ENCODE measurements around the gene SPATA13.

SPATA13 gene

GRCh38 chr13:24138911-24139310 lies 21.6 kb upstream of the SPATA13 start:
- H3K4me3 ChIP-seq (replicated peaks; ENCODE audit: low read depth, low read length) = no peak overlapping the region
- TF ChIP-seq, protein P1, sequence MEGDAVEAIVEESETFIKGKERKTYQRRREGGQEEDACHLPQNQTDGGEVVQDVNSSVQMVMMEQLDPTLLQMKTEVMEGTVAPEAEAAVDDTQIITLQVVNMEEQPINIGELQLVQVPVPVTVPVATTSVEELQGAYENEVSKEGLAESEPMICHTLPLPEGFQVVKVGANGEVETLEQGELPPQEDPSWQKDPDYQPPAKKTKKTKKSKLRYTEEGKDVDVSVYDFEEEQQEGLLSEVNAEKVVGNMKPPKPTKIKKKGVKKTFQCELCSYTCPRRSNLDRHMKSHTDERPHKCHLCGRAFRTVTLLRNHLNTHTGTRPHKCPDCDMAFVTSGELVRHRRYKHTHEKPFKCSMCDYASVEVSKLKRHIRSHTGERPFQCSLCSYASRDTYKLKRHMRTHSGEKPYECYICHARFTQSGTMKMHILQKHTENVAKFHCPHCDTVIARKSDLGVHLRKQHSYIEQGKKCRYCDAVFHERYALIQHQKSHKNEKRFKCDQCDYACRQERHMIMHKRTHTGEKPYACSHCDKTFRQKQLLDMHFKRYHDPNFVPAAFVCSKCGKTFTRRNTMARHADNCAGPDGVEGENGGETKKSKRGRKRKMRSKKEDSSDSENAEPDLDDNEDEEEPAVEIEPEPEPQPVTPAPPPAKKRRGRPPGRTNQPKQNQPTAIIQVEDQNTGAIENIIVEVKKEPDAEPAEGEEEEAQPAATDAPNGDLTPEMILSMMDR (IDR thresholded peaks at IDR 0.05; ENCODE audit: low read length, missing control alignments) = no peak
- no peak for DNase-seq (ENCODE audit: low read depth)

GRCh38 chr13:24141333-24141910 lies 19.1 kb upstream of the SPATA13 start:
- H3K4me3 ChIP-seq (replicated peaks; ENCODE audit: low read depth, low read length) = no peak overlapping the region
- TF ChIP-seq, protein P1 (IDR thresholded peaks at IDR 0.05; ENCODE audit: low read length, missing control alignments) = no peak
- no peak for DNase-seq (ENCODE audit: low read depth)

GRCh38 chr13:24142453-24142852 lies 18.1 kb upstream of the SPATA13 start:
- TF ChIP-seq, protein P1 (IDR thresholded peaks at IDR 0.05; ENCODE audit: low read length, missing control alignments) = no peak
- no peak overlapping the region for H3K4me3 ChIP-seq (replicated peaks; ENCODE audit: low read depth, low read length)
- DNase-seq (ENCODE audit: low read depth) = no peak

DNA sequence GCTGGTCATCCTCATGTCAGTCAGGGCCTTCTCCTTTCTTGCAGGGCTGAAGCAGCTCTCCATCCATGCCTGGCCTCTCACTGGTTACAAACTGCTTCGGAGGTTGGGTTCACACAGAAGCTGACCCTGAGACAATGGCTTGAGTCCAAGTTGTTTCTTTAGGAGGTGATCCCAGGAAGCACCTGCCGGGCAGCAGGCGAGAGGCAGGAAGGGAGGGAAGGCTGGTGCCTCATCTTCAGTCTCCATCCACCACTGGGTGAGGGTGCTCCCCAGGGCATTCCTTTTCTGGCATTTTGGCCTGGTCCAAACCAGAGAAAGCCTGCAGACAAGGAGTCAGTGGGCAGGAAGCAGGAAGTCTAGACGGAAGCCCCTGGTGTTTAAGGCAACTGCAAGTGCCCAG lies 17.6 kb upstream of the SPATA13 start:
- DNase-seq (ENCODE audit: low read depth) = no peak
- TF ChIP-seq, protein P1 (IDR thresholded peaks at IDR 0.05; ENCODE audit: low read length, missing control alignments) = no peak

DNA sequence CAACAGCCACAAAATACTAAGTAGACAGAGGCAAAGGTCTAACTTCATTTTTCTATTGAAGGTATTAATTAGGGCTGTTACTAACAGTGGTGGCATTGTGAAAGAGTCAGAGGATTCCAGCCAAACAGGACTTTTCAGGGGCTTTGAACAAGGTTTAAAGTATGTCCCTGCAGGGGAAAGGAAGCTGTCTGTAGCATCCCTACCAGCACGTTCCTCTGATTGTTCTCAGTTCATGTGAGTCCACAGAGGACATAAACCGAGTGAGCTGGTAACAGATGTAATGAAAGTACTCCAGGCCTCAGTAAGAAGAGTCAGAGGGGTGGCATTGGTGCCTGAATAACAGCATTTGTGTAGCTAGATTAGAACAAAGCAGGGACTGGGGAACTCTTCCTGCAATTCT lies 15.3 kb upstream of the SPATA13 start:
- DNase-seq (ENCODE audit: low read depth) = no peak
- no peak overlapping the region for H3K4me3 ChIP-seq (replicated peaks; ENCODE audit: low read depth, low read length)
- TF ChIP-seq, protein P1 (IDR thresholded peaks at IDR 0.05; ENCODE audit: low read length, missing control alignments) = no peak

More for the DNA sequence above, 17.6 kb upstream of the SPATA13 start:
- no peak overlapping the region for H3K4me3 ChIP-seq (replicated peaks; ENCODE audit: low read depth, low read length)

- no peak for DNase-seq (ENCODE audit: low read depth)
- no peak overlapping the region for H3K4me3 ChIP-seq (replicated peaks; ENCODE audit: low read depth, low read length)
- TF ChIP-seq, protein P1 (IDR thresholded peaks at IDR 0.05; ENCODE audit: low read length, missing control alignments) = no peak
Observed at GRCh38 chr13:24145674-24146073, 14.8 kb upstream of the SPATA13 start.

GRCh38 chr13:24146961-24147569 lies 13.5 kb upstream of the SPATA13 start:
- no peak overlapping the region for H3K4me3 ChIP-seq (replicated peaks; ENCODE audit: low read depth, low read length)
- no peak for DNase-seq (ENCODE audit: low read depth)
- TF ChIP-seq, protein P1 (IDR thresholded peaks at IDR 0.05; ENCODE audit: low read length, missing control alignments) = no peak

All from fibroblast of pulmonary artery (primary cell).